ENCODE results near the gene ABHD17A. TPM values are rescaled to one million over a fixed set of nuclear protein-coding genes. Genes with fewer than 3 reads are reported as not detected.

ABHD17A gene
- total and polyA plus RNA-seq, 9 of the 15 experiments (the other 6 are each of a cell fraction or from before 2014, with no cell fraction given), result 0.04 to 135 (median 21.8) TPM; not detected in 1

GRCh38 chr19:1905110-1905862 is 20.0 kb upstream of the ABHD17A start, which contains the start of the genes ADAT3 and SCAMP4 (continued):
- TF ChIP-seq ELK3 (CRISPR knock-in tag; IDR thresholded peaks at IDR 0.05) (no peak), TAF7 (tag; IDR thresholded peaks at IDR 0.05) (no peak), BDP1 (IDR thresholded peaks at IDR 0.05; ENCODE audit: insufficient read depth, insufficient read length) (no peak), ARID2 (IDR thresholded peaks at IDR 0.05) (no peak), ZNF507 (tag; conservative IDR thresholded peaks at IDR 0.05) (no peak), YY1 (IDR thresholded peaks at IDR 0.05; ENCODE audit: borderline replicate concordance in 1 of 3, control insufficient read depth in 1 of 3, extremely low read depth in 1 of 3, insufficient read depth in 3 of 3, insufficient read length in 1 of 3, insufficient replicate concordance in 2 of 3, low read depth in 1 of 3, low read length in 2 of 3) (peak in 2 of 3 experiments; percentile 8 to 72), CUX1 (CRISPR knock-in tag; IDR thresholded peaks at IDR 0.05) (no peak), ELF1 (tag; IDR thresholded peaks at IDR 0.05) (0 out of 2 replicates have a peak, but pooled peaks have one; percentile 36), PREB (CRISPR knock-in tag; IDR thresholded peaks at IDR 0.05) (no peak), FOXO4 (CRISPR knock-in tag; IDR thresholded peaks at IDR 0.05) (no peak), MAFK (IDR thresholded peaks at IDR 0.05; ENCODE audit: low read length) (no peak), XRCC5 (IDR thresholded peaks at IDR 0.05; ENCODE audit: low read depth, low read length) (no peak; the same call in 1 of the 2 replicates), ETV1 (tag; conservative IDR thresholded peaks at IDR 0.05; ENCODE audit: low read depth) (peak; percentile 99), ZNF175 (CRISPR knock-in tag; IDR thresholded peaks at IDR 0.05; ENCODE audit: low read depth) (peak; percentile 84; the same call in 1 of the 2 replicates), ESRRB (CRISPR knock-in tag; IDR thresholded peaks at IDR 0.05; ENCODE audit: borderline replicate concordance) (no peak), HDAC6 (IDR thresholded peaks at IDR 0.05; ENCODE audit: low read depth, low read length) (no peak)

Measured in K562 (cell line).